Measurements from ENCODE around the gene OR52M1.

The OR52M1 gene

GRCh38 chr11:4576880-4577279, 31.9 kb downstream of the OR52M1 start:
- no peak for DNase-seq

GRCh38 chr11:4577761-4578160, 32.8 kb downstream of the OR52M1 start:
- DNase-seq: peak in 1 of 2 experiments; percentile 6

- no peak for DNase-seq
Measured at GRCh38 chr11:4578624-4579023, 33.6 kb downstream of the OR52M1 start.

GRCh38 chr11:4580124-4580523, 35.1 kb downstream of the OR52M1 start:
- no peak for DNase-seq

- DNase-seq: no peak
Measured at GRCh38 chr11:4581443-4581842, 36.5 kb downstream of the OR52M1 start, which contains the start of gene OR52I2. Gene OR52I2 (plus strand): TSS chr11:4581743.

- DNase-seq: no peak
Measured at GRCh38 chr11:4589017-4589416, 44.0 kb downstream of the OR52M1 start.

GRCh38 chr11:4593739-4594138, 48.7 kb downstream of the OR52M1 start, which contains the start of gene OR52I1:
Gene OR52I1 (plus strand): TSS chr11:4594039. CDS start chr11:4594039, 0 bp downstream.
- DNase-seq: no peak

Measured in NCI-H2081 (cell line).